Liver (tissue), 3 donors: Measurements from ENCODE around the gene TBC1D1.

ENCODE experiments used
- ATF3 ChIP-seq: IDR thresholded peaks from 2 replicates; pipeline ENCODE4 v1.6.1; 2016; ENCODE audit warnings: antibody characterized with exemption
- CTCF ChIP-seq: fragments of 150-350 bp; IDR thresholded peaks from 2 replicates; pipeline ENCODE4 v1.5.1; 2017; ENCODE audit warnings: improper control_type of control experiment, low read depth, low read length; ENCODE audit not compliant: missing input control
- GABPA ChIP-seq, 2 donors: IDR thresholded peaks in 1 of 2; conservative IDR thresholded peaks in 1 of 2; 2 replicates each; pipeline ENCODE4 v1.6.1; 2016; ENCODE audit warnings: antibody characterized with exemption in 2 of 2, mild to moderate bottlenecking in 1 of 2, moderate library complexity in 1 of 2
- JUND ChIP-seq, 2 donors: IDR thresholded peaks; 2 replicates each; pipeline ENCODE4 v1.6.1; 2016; ENCODE audit warnings: antibody characterized with exemption in 2 of 2
- RAD21 ChIP-seq, 2 donors: IDR thresholded peaks; 2 replicates each; pipeline ENCODE4 v1.6.1; 2016; ENCODE audit warnings: antibody characterized with exemption in 2 of 2, mild to moderate bottlenecking in 2 of 2
- REST ChIP-seq: IDR thresholded peaks from 2 replicates; pipeline ENCODE4 v1.6.1; 2016; ENCODE audit warnings: antibody characterized with exemption, mild to moderate bottlenecking
- RXRA ChIP-seq, 2 donors: IDR thresholded peaks; 2 replicates each; pipeline ENCODE4 v1.6.1; 2017 to 2018; ENCODE audit warnings: antibody characterized with exemption in 2 of 2, mild to moderate bottlenecking in 1 of 2
- SP1 ChIP-seq: IDR thresholded peaks from 2 replicates; pipeline ENCODE4 v1.6.1; 2018; ENCODE audit warnings: antibody characterized with exemption, mild to moderate bottlenecking
- TAF1 ChIP-seq: conservative IDR thresholded peaks from 2 replicates; pipeline ENCODE4 v1.6.1; 2016; ENCODE audit warnings: antibody characterized with exemption, mild to moderate bottlenecking
- donor health status: healthy.
- donor health status: healthy.

GRCh38 chr4:37981844-37982720 lies 91.2 kb downstream of the TBC1D1 start:
- no peak for TF ChIP-seq CTCF
- no peak for TF ChIP-seq ATF3
- TF ChIP-seq RAD21 (IDR thresholded peaks at IDR 0.05) = no peak
- no peak for TF ChIP-seq JUND (IDR thresholded peaks at IDR 0.05)
- no peak for TF ChIP-seq RXRA (IDR thresholded peaks at IDR 0.05)
- TF ChIP-seq GABPA (IDR thresholded peaks at IDR 0.05 in 1 of 2, conservative IDR thresholded peaks at IDR 0.05 in 1 of 2) = no peak
- no peak for TF ChIP-seq REST
- no peak for TF ChIP-seq TAF1
- no peak for TF ChIP-seq SP1
